GM18907 (cell line): Measurements from ENCODE around the gene ANTKMT.

Experiments used
- ATAC-seq: cut with Tn5 transposase; IDR thresholded peaks from one replicate; pipeline ENCODE4 v1.9.1; 2021; ENCODE audit warnings: mild to moderate bottlenecking, moderate library complexity; ENCODE audit not compliant: unreplicated experiment

ANTKMT gene, protein sequence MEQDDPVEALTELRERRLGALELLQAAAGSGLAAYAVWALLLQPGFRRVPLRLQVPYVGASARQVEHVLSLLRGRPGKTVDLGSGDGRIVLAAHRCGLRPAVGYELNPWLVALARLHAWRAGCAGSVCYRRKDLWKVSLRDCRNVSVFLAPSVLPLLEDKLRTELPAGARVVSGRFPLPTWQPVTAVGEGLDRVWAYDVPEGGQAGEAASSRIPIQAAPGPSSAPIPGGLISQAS

DNA sequence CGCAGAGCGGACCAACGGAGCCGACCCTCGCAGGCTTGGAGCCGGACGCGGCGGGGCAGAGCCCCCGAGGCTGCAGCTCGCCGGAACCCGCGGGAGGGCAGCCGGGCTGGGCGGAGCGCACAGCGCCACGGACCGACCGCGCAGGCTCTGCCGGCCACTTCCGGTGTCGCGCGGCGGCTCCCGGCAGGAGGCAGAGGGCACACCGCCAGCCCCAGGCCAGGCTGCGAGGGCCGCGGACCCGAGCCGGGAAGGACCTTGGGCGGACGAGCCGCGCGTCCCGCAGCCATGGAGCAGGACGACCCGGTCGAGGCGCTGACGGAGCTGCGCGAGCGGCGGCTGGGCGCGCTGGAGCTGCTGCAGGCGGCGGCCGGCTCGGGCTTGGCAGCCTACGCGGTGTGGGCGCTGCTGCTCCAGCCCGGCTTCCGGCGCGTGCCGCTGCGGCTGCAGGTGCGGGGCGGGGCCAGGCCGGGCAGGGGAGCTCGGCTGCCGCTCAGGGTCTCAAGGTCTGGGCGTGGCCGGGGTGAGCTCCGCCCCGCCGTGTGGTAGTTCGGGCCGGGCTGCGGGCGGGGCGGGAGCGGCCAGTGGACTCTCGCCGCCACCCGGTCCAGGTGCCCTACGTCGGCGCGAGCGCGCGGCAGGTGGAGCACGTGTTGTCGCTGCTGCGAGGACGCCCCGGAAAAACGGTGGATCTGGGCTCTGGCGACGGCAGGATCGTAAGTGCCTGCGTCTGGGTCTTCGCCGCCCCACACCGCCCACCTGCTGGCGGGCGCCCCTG is at the start of gene ANTKMT:
ANTKMT (plus strand) TSS at position 157 of the 775 bp plus-strand sequence; CDS start at position 286, 129 bp downstream.
- ATAC-seq = peak; percentile 64

DNA sequence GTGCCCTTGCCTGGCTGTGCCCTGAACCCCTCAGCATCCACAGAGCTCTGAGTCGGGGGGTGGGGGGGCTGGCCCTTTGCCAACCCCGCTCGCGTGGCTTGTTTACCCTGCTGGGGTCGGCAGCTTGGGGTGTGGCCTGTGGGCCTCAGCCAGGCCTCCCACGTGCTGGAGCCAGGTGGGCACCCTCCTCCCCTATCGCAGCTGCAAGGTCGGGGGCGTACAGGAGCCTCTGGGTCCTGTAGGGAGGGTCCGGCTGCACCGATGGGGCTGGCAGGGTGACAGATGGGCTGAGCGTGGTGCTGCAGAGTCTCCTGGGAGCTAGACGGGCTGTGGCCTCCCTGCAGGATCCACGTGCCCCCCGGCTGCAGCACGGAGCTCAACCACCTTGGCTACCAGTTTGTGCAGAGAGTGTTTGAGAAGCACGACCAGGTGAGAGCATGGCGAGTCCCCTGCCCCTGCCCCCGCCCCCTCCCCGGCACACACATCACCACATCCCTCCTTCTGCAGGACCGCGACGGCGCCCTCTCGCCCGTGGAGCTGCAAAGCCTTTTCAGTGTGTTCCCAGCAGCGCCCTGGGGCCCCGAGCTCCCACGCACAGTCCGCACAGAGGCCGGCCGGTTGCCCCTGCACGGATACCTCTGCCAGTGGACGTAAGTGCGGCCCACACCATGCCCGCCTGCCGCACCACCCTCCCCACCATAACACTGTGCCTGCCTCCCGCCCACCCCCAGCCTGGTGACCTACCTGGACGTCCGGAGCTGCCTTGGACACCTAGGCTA is 49.4 kb upstream of the ANTKMT start:
- ATAC-seq = no peak

DNA sequence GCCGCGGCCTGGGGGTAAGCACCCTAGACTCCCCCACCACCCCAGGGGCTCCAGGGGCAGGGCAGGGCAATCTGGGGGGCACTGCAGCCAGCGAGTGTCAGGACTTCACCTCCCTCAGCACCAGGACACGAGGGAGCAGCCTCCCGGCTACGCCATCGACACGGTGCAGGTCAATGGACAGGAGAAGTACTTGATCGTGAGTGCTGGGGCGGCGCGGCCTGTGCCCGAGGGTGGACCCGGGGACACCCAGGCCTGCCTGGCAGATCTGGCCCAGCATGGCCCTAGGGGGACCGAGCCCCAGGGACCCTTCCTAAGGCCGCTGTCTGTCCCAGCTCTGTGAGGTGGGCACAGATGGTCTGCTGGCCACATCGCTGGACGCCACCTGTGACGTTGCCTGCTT is 48.6 kb upstream of the ANTKMT start:
- ATAC-seq = no peak

DNA sequence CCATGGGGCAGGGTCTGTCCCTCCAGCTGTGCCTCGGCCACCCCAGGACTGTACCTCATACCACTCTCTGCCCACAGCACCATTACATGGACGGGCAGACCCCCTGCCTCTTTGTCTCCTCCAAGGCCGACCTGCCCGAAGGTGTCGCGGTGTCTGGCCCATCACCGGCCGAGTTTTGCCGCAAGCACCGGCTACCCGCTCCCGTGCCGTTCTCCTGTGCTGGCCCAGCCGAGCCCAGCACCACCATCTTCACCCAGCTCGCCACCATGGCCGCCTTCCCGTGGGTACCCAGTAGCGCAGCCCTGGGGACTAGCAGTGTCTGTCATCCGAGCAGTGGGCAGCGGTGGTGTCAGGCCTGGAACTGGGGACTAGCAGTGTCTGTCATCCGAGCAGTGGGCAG is 48.1 kb upstream of the ANTKMT start:
- no peak for ATAC-seq

DNA sequence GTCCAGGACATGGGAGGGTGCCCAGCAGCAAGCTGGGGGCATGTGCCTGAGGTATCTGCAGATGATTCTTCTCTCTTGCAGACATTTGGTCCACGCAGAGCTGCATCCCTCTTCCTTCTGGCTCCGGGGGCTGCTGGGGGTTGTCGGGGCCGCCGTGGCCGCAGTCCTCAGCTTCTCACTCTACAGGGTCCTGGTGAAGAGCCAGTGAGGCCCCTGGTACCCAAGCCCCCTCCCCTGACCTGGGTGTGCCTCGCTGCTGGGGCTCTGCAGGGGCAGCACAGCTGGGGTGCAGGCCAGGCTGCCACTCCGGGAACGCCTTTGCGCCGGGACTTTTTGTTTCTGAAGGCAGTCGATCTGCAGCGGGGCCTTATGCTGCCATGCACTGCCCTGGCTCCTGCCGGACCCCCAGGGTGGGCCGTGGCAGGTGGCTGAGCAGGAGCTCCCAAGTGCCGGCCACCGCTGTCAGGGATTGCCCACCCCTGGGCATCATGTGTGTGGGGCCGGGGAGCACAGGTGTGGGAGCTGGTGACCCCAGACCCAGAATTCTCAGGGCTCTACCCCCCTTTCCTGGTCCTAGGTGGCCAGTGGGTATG is 47.5 kb upstream of the ANTKMT start:
- ATAC-seq = no peak

DNA sequence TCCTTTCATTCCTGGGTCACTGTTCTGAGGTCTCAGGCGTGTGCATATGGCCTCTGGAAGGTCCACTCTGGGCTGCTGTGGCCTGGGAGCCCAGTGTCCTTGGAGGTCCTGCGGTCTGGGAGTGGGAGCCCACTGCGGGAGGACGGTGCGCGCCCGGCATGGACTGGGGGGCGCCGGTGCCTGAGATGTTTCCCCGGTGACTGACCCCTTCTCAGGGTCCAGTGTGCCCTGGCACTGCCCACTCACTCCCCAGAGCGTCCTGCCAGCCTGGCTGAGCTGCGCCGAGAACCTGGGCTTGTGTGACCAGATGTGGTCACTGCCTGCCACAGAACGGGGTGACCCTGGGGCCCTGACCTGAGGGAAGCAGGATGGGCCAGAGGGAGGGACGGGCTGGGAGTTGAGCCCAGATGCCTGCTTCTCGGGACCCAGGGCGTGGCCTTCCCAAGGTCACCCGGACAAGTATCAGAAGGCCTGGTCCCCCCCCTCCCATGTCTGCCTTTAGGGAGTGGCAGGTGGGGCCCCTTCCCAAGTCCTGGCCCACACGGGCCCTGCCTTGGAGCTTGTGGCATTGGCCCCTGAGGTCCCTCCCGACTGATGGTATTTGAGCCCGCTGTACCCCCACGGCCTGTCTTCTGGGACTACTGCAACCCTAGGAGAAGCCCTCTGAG is 46.6 kb upstream of the ANTKMT start:
- ATAC-seq = no peak

DNA sequence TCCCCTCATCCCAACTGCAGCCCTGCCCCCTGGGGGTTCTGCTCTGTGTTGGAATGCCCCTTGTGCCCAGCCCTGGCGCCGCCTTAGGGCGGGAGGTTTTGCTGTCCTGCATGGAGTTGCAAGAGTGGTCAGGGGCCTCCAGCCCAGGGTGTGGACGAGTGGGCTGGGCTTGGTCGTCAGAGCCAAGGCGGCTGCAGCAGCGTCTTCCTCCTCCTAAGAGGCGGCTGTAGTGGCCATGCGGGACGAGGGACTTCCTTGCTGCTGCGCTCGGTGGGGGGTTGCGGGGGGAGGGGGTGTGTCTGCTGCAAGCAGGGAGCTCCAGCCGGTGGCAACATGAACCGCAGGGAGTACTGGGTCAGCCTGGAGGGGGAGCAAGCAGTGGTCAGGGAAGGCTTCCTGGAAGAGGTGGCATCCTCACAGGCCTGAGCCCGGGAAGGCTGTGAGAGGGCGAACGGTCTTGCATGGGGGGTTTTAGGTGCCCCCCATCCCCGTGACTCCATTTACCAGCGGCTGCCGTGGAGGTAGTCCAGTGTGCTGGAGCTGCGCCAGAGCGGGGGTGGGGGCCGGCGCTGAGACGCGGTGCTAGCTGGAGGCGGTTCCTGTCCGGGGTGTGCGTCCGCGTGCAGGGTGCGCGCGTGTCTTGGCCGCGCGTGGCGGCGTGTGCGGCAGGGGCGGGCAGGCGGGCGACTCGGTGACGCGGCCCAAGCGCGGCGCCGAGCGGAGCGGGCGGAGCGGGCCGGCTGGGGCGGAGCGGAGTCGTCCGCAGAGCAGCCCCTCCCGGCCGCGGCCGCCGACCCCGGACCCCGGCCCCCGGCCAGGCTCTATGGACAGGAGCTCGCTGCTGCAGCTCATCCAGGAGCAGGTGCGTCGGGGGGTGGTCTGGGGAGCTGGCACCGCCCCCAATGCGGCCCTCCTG is 45.7 kb upstream of the ANTKMT start, which contains the start of gene RHBDL1:
RHBDL1 (plus strand) TSS at position 704 of the 916 bp plus-strand sequence; CDS start at position 824, 120 bp downstream.
- no peak for ATAC-seq

DNA sequence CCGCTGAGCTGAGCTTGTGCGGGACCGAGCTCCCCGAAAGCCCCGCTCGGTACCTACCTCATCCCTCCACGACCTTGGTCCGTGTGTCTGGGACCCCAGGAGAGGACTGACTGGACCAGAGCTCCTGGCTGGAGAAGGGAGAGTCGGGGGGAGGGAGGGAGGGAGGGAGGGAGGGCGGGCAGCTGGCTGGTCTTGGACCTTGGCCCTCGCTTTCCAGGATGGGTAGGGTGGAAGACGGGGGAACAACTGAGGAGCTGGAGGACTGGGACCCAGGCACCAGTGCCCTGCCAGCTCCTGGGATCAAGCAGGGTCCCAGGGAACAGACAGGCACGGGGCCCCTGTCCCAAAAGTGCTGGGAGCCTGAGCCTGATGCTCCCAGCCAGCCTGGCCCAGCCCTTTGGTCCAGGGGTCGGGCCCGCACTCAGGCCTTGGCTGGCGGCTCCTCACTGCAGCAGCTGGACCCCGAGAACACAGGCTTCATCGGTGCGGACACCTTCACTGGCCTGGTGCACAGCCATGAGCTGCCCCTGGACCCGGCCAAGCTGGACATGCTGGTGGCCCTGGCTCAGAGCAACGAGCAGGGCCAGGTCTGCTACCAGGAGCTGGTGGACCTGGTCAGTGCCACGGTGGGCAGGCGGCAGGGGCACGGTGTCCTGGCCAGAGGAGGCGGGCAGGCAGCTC is 44.9 kb upstream of the ANTKMT start:
- ATAC-seq = no peak

DNA sequence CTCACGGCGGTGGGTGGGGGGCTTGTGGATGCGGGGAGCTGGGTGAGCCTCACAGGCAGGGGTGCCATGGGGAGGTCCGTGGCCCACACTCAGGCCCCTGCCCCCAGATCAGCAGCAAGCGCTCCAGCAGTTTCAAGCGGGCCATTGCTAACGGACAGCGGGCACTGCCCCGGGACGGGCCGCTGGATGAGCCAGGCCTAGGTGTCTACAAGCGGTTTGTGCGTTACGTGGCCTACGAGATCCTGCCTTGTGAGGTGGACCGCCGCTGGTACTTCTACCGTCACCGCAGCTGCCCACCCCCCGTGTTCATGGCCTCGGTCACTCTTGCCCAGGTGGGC is 44.4 kb upstream of the ANTKMT start:
- ATAC-seq = no peak

DNA sequence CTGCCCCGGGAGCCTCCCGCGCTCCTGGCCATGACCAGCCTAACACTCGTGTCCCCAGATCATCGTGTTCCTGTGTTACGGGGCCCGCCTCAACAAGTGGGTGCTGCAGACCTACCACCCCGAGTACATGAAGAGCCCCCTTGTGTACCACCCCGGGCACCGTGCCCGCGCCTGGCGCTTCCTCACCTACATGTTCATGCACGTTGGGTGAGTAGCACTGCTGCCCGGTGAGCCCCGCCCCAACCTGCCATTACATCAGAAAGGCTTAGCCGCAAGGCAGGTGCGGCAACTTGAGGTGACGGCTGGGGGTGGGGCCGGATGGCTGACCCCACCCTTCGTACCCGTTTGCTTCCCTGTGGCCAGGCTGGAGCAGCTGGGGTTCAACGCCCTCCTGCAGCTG is 44.0 kb upstream of the ANTKMT start:
- no peak for ATAC-seq

DNA sequence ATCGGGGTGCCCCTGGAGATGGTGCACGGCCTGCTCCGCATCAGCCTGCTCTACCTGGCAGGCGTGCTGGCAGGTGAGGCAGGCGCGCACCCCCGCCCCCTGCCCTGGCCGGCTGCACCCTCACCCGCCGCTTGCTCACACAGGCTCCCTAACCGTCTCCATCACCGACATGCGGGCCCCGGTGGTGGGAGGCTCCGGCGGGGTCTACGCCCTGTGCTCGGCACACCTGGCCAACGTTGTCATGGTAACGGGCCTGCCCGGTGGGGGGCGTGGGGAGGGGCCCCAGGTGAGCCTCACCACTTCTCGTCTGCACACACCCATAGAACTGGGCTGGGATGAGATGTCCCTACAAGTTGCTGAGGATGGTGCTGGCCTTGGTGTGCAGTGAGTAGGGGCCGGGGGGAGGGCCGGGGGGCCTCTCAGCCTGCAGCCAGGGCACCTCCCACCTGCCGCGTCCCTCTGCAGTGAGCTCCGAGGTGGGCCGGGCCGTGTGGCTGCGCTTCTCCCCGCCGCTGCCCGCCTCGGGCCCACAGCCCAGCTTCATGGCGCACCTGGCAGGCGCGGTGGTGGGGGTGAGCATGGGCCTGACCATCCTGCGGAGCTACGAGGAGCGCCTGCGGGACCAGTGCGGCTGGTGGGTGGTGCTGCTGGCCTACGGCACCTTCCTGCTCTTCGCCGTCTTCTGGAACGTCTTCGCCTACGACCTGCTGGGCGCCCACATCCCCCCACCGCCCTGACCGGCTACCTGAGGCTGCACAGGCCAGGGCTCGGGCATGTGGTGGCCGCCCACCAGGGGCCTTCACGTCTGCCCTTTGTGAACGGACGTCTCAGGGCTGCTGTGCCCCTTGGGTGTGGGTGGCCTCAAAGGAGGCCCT is 43.4 kb upstream of the ANTKMT start:
- ATAC-seq = no peak

DNA sequence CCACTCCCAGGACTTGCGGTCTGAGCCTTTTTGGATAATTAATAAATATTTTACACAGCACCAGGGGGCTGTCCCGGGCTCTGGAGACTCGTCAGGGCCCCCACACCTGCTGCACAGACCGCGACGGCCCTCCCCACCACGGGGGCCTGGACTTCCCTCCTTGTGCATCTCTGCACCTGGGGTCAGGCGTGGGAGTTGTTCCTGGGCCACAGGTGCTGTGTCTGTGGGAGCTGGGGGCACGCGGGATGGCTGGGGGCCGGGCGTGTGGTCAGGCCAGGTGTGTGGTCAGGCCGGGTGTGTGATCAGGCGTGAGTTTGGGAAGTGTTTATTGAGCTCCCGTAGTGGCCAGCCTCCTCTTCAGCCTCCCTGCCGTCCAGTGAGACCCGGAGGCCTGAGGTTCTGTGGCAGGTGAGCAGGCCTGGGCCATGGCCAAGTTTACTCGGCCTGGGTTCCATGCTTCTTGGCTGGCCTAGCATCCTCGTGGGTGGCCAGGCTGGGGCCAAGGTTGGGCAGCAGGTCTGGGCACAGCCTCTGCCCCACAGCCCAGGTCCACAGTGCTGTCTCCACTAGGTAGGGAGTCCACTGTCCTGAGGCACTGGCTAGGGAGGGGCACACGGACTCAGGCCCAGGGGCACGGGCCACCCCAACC is 42.6 kb upstream of the ANTKMT start:
- no peak for ATAC-seq

DNA sequence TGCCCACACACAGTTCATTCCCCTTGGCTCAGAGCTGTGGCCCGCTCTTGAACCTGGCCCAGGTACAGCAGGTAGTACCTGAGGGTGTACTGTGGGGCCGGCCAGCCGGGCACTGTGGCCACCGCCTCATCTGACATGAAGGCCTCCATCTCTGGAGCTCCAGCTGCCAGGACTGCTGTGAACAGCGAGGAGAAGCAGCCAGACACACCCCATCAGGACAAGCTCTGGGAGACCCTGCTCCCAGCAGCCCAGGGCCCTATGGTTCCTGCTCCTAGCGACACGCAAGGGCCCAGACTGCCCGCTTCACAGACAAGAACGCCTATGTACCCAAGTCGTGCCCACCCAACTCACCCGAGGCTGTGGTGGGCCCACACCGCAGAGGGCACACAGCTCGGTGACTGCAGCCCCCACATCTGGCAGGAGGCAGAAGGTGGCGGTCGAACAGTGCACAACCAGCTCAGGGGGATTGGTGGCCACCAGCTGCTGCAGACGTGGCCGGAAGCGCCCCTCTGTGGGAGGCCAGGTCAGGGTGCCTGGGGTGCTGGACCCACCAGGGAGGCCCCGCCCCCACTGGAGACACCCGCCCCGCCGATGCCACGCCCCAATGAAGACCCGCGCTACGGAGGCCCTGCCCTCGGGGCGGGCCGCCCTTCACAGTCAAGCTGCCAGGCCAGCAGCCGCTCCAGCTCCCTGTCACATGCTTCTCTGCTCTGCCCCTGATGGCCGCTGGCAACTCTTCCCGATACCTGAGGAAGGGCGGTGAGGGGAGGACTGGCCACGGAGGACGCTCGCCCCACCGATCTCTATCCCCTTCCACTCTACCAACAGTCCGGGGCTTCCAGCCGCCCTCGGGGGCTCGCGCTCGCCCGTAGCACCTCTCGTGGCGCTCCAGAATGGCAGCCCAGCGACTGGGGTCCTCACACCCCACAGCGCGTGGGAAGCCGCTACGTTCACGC is 41.8 kb upstream of the ANTKMT start:
- peak; percentile 13 for ATAC-seq

DNA sequence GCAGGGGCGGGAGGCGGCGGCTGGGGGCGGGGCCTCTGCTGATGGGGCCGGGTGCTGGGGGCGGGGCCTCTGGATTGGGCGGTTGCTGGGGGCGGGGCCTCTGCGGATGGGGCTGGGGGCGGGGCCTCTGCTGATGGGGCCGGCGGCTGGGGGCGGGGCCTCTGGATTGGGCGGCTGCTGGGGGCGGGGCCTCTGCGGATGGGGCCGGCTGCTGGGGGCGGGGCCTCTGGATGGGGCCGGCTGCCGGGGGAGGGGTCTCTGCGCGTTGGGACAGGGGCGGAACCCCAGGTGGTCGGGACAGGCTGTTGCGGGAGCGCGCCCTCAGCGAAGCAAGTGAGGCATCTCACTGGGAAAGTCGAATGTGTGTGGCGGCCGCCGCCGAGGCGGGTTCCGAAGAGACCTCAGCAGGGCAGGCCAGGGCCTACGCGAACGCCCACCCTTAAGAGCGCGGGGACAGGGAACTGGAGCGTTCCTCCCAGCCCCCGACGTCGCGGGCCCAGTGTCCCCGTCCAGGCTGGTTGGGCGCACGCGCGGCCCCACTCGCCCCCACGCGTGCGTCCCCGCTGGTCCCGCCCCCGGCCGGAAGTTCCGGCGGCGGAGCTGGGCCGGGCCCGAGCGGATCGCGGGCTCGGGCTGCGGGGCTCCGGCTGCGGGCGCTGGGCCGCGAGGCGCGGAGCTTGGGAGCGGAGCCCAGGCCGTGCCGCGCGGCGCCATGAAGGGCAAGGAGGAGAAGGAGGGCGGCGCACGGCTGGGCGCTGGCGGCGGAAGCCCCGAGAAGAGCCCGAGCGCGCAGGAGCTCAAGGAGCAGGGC is 40.9 kb upstream of the ANTKMT start, which contains the start of gene STUB1:
STUB1 (plus strand) TSS at position 597 of the 811 bp plus-strand sequence; CDS start at position 713, 116 bp downstream.
- ATAC-seq = peak; percentile 30

DNA sequence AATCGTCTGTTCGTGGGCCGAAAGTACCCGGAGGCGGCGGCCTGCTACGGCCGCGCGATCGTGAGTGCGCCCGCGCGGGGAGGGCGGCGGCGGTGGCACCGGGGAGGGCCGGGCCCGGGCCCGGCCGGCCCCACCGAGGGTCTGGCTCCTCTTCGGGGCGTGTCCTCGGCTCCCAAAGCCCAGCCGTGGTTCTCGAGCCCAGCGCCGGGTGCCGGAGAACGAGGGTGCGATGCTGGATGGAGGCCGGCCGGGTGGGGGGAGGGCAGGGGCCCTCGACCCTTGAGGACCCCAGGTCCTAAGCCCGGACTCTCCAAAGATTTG is 40.4 kb upstream of the ANTKMT start:
- no peak for ATAC-seq
